A673 (cell line): Measurements from ENCODE around the gene PRSS38. TPM values are rescaled to one million over a fixed set of nuclear protein-coding genes. Genes with fewer than 3 reads are reported as not detected.
A peak's percentile ranks its signal among the peaks of the same experiment; 100 is the strongest.

Experiments
- BruUV-seq: library from RNA; stranded (reverse); fragments of 400-500 nt; replicated peaks from 2 replicates; lab custom pipeline; 2021; lab: Mats Ljungman, UMichigan
- CTCF ChIA-PET: fragments of 300-600 bp; sonication (Branson Sonifier 250); formaldehyde crosslinking; loops from one replicate; lab custom pipeline; 2022; ENCODE audit warnings: antibody characterized with exemption; lab: Charles Lee
- POLR2A ChIA-PET: fragments of 300-600 bp; sonication (Branson Sonifier 250); formaldehyde crosslinking; loops from one replicate; lab custom pipeline; 2022; ENCODE audit warnings: antibody characterized with exemption; ENCODE audit not compliant: low non-redundant PET; lab: Charles Lee
- DNase-seq: peaks from one replicate; pipeline ENCODE4 v3.0.0-alpha.2; 2015; ENCODE audit warnings: low spot score
- H3K27ac ChIP-seq: fragments of 200-600 bp; sonication (generic); 2 replicates; pipeline ENCODE4 v1.5.1; 2016; ENCODE audit warnings: mixed run types, low read depth, mild to moderate bottlenecking, mixed read lengths, antibody characterized with exemption, low read length; ENCODE audit not compliant: poor library complexity, severe bottlenecking
- H3K27me3 ChIP-seq: fragments of 200-600 bp; sonication (generic); replicated peaks from 2 replicates; pipeline ENCODE4 v1.6.1; 2017; ENCODE audit warnings: mixed run types, low read depth, mild to moderate bottlenecking, mixed read lengths, antibody characterized with exemption, low read length; ENCODE audit not compliant: insufficient read depth, poor library complexity
- H3K36me3 ChIP-seq: fragments of 200-600 bp; sonication (generic); 2 replicates; pipeline ENCODE4 v1.6.1; 2016; ENCODE audit warnings: mixed run types, mild to moderate bottlenecking, mixed read lengths, antibody characterized with exemption, low read length; ENCODE audit not compliant: insufficient read depth, poor library complexity, severe bottlenecking
- H3K4me1 ChIP-seq: fragments of 200-600 bp; sonication (generic); 2 replicates; pipeline ENCODE4 v1.6.1; 2017; ENCODE audit warnings: mixed run types, mild to moderate bottlenecking, mixed read lengths, antibody characterized with exemption, low read length; ENCODE audit not compliant: insufficient read depth, poor library complexity, severe bottlenecking
- H3K4me3 ChIP-seq: fragments of 200-600 bp; sonication (generic); 2 replicates; pipeline ENCODE4 v1.5.1; 2016; ENCODE audit warnings: low read depth, mixed run types, mild to moderate bottlenecking, mixed read lengths, low read length; ENCODE audit not compliant: poor library complexity, severe bottlenecking
- H3K9me3 ChIP-seq: fragments of 200-600 bp; sonication (generic); 2 replicates; pipeline ENCODE4 v1.6.1; 2016; ENCODE audit warnings: mixed run types, low read depth, mild to moderate bottlenecking, mixed read lengths, antibody characterized with exemption, low read length; ENCODE audit not compliant: poor library complexity, severe bottlenecking
- CTCF ChIP-seq: fragments of 300-800, 200-600 bp; sonication (generic); conservative IDR thresholded peaks from 2 replicates; pipeline ENCODE4 v1.5.1; 2017; ENCODE audit warnings: low read depth, mild to moderate bottlenecking, antibody characterized with exemption, low read length, moderate library complexity, mixed read lengths
- EZH2 ChIP-seq: fragments of 200-600 bp; sonication (generic); IDR thresholded peaks from 2 replicates; pipeline ENCODE4 v1.6.1; 2017; ENCODE audit warnings: borderline replicate concordance, low read depth, mild to moderate bottlenecking, mixed read lengths, antibody characterized with exemption, low read length; ENCODE audit not compliant: poor library complexity, severe bottlenecking
- intact Hi-C: fragments of 100-400 bp; cut with micrococcal nuclease; formaldehyde crosslinking; loops from one replicate; pipeline ENCODE4 v1.10.0; 2022; ENCODE audit not compliant: unreplicated experiment
- total RNA-seq: library from RNA; stranded (reverse); gene quantifications from 2 replicates; pipeline ENCODE4 v1.2.3, GENCODE V29; 2021

Gene PRSS38
- total RNA-seq, 1 experiment from 2014 or later: not detected

DNA sequence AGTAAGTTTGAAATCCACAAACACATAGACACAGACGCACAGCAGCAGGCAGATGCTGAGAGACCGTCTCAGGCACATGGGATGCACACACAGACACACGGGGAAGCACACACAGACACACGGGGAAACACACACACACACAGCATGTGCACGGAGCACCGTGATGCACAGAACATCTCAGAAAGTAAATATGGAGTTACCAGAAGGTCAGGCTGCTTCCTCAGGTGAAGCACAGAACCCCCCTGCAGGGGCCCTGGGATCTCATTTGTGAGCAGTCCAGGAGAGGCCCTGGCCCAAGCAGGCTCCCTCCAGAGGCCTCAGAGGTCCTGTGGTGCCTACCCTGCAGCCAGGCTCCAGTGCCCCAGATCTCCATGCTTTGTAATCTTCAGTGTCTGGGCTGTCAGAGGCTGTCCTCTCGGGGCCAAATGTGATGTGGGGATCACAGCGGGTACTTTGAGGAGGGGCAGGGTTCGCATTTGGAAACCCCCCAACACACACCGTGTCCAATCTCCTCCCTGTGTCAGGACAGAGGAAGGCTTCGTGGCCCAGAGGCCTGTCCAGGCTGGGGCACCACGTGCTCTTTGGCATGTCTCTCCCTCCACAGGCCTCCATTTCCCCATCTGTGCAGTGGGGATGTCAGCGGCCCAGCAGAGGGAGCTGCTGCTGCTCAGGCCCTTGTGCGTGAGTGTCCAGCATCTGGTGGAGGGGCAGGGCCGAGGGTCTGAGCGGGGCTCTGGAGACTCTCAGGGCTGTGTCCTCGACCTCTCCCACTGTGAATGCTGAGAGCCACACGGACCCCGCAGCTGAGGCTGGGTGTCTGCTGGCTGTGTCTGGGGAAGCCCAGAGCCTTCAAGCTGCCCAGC, 23.0 kb upstream of the PRSS38 start:
- DNase-seq: no peak
- H3K27me3 ChIP-seq: no peaks in the 10 kb centered on the region
- peaks cover 29% of the 10 kb centered on the region for H3K4me1 ChIP-seq
- no peak overlapping the region for H3K4me3 ChIP-seq
- no peaks in the 10 kb centered on the region for H3K9me3 ChIP-seq
- no peaks in the 10 kb centered on the region for H3K36me3 ChIP-seq
- CTCF ChIA-PET: no interaction called here
- POLR2A ChIA-PET: no interaction called here
- TF ChIP-seq EZH2: no peak
- 0 out of 2 replicates have a peak, but pooled peaks have one; percentile 33 for TF ChIP-seq CTCF
- no peak overlapping the region for H3K27ac ChIP-seq
- no TSS peak for BruUV-seq
- intact Hi-C loops: no loop called here

DNA sequence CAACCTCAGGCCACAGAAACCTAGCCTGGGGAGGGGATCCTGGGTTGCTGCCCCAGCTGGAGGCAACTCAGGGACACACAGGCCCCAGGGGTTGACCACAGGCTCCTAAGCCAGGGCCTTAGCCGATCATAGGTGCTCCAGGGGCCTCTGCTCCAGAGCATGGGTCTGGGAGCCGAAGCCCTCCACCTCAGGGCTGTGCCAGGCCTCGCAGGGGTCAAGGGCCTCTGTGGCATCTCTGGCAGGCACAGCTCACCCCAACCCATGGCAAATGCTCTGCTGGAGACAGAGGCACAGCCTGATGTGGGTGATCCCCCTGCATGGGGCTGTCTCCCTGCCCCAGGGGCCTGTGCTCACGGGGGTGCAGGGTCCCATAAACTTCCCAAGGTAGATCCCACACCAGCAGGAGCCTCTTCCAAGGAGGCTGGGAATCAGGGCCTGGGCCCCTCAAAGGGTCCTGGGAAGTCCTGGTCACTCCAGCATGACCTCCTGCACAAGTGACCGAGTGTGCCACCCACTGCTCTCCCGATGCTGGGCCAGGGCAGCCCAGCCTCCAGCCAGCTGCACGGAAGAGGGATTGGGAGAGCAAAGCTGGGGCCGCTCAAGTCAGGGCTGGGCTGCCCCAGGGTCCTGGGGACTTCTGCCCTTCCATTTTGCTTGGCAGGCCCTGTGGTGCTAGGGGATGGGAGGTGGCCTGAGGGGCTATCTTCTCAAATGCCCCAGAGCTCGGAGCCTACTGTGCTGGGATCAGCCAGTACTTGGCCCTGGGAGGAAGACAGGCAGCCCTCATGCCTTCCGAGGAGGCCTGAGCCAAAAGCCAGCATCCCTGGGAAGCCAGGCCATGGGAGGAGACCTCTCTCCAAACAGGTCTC, 22.2 kb upstream of the PRSS38 start:
- DNase-seq: no peak
- Histone ChIP-seq H3K9me3 (no peaks in the 10 kb centered on the region), H3K27ac (peak overlapping the region; percentile 77), H3K4me3 (no peak overlapping the region), H3K36me3 (no peaks in the 10 kb centered on the region), H3K4me1 (peaks cover 25% of the 10 kb centered on the region), H3K27me3 (no peaks in the 10 kb centered on the region)
- ChIA-PET CTCF (no interaction called here), POLR2A (no interaction called here)
- intact Hi-C loops: no loop called here
- TF ChIP-seq CTCF: 0 out of 2 replicates have a peak, but pooled peaks have one; percentile 4
- TF ChIP-seq EZH2: no peak
- no TSS peak for BruUV-seq

- POLR2A ChIA-PET: no interaction called here
- H3K9me3 ChIP-seq: no peaks in the 10 kb centered on the region
- H3K27me3 ChIP-seq: no peaks in the 10 kb centered on the region
- CTCF ChIA-PET: no interaction called here
- peak overlapping the region; percentile 77 for H3K27ac ChIP-seq
- BruUV-seq: no TSS peak
- no peak for TF ChIP-seq CTCF
- TF ChIP-seq EZH2: no peak
- H3K4me1 ChIP-seq: peaks cover 21% of the 10 kb centered on the region
- peak; percentile 81 for DNase-seq
- intact Hi-C loops: no loop called here
- H3K4me3 ChIP-seq: no peak overlapping the region
- no peaks in the 10 kb centered on the region for H3K36me3 ChIP-seq
Measured at GRCh38 chr1:227793948-227794816, 21.3 kb upstream of the PRSS38 start.
